GM21423 (cell line): ENCODE measurements around the gene KIAA1755.
"Not testable (repeated sequence)": the region's sequence is repeated elsewhere in the genome, so short reads cannot be mapped to it uniquely, and the experiment has no call there.

ENCODE experiments used
- ATAC-seq: cut with Tn5 transposase; IDR thresholded peaks from one replicate; pipeline ENCODE4 v1.9.1; 2021; ENCODE audit warnings: mild to moderate bottlenecking, moderate library complexity; ENCODE audit not compliant: unreplicated experiment

KIAA1755 gene

DNA sequence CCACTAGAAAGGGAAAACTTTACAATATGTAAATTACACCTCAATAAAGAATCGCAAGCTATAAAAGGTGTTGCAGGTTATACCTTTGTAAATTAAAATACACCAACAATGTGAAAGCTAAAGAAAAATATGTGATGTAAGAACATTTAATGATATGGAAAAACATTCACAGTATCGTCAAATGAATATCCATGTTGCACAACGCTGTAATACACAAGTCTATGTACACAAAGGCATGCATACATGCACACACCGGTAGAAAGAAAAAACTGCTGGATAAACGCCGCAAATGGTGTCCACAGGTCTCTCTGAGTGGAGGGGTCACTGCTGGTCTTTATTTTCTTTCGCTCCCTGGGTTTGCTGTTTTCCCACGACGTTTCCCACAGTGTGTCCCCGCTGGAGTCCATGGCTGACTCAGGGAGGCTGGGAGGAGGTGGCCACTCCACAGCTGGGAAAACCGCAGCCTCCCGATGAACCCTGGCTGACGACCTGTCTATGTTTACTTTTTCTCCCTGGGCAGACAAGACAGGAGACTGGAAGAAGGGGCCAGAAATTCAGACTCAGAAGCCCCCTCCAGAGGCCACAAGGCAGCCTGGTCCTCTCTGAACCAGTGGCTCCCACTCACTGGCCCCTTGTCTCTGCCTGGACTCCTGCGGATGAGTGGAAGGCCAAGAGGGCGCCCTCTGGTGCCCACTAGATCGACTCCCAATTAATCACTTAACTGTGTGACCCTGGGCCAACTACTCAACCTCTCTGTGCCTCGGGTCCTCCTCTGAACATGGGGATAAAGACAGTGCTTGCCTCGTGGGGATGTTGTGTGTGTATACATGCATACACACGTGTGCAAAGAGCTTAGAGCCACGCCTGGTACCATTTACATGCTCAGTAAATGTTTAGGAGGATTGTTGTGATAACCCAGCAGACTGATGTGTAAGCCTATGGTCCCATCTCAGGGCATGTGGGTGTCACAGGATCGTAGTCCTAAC is 30.6 kb upstream of the KIAA1755 start:
- no peak for ATAC-seq

GRCh38 chr20:38286586-38287531 is 26.3 kb upstream of the KIAA1755 start:
- ATAC-seq = no peak

DNA sequence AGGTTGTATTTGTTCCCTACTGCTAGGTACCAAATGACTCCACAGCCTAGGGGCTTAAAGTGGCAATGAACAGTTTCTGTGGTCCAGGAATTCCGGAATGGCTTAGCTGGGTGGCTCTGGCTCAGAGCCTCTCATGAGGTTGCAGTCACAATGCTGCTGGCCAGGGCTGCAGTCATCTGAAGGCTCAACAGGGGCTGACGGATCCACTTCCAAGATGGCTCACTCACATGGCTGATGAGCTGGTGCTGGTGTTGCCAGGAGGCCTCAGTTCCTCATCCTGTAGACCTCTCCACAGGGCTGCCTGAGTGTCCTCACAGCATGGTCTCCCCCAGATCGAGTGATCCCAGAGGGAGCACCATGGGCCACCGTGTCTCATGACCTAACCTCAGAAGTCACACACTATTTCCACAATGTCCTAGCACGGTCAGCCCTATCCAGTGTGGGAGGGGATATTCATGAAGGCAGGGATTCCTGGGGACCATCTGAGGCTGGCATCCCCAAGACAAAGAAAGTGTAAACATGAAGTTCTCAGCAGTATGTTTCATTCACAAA is 24.4 kb upstream of the KIAA1755 start:
- no peak for ATAC-seq

DNA sequence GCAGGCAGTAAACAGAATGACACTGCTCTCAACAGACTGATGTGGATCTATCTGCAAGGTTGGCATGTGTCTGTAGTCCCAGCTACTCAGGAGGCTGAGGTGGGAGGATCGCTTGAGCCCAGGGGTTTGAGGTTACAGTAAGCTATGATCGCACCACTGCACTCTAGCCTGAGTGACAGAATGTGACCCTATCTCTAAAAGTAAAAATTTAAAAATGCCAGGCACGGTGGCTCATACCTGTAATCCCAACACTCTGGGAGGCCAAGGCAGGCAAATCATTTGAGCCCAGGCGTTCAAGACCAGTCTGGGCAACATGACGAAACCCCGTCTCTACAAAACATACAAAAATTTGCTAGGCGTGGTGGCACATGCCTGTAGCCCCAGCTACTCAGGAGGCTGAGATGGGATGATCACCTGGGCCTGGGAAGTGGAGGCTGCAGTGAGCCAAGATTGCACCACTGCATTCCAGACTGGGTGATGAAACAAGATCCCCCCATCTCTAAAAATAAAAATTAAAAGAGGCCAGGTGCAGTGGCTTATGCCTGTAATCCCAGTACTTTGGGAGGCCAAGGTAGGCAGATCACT is 23.6 kb upstream of the KIAA1755 start:
- not testable (repeated sequence) for ATAC-seq

- ATAC-seq = no peak
These were observed 22.7 kb upstream of the KIAA1755 start for GRCh38 chr20:38283236-38283635.

DNA sequence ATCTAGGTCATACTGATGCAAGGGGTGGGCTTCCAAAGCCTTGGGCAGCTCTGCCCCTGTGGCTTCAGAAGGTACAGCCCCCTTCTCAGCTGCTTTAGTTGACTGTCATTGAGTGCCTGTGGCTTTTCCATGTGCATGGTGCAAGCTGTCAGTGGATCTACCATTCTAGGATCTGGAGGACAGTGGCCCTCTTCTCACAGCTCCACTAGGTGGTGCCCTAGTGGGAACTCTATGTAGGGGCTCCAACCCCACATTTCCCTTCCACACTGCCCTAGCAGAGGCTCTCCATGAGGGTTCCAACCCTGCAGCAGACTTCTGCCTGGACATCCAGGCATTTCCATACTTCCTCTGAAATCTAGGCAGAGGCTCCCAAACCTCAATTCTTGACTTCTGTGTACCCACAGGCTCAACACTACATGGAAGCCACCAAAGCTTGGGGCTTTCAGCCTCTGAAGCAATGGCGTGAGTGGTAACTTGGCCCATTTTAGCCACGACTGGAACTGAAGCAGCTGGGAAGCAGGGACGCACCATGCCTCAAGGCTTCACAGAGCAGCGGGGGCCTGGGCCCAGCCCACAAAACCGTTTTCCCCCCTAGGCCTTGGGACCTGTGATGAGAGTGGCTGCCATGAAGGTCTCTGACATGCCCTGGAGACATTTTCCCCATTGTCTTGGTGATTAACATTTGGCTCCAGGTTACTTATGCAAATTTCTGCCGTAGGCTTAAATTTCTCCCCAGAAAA is 20.8 kb upstream of the KIAA1755 start:
- ATAC-seq = not testable (repeated sequence)

- ATAC-seq = no peak
These were observed 18.2 kb upstream of the KIAA1755 start for GRCh38 chr20:38278763-38279162.

- ATAC-seq = no peak
These were observed 17.6 kb upstream of the KIAA1755 start for GRCh38 chr20:38278131-38278530.

DNA sequence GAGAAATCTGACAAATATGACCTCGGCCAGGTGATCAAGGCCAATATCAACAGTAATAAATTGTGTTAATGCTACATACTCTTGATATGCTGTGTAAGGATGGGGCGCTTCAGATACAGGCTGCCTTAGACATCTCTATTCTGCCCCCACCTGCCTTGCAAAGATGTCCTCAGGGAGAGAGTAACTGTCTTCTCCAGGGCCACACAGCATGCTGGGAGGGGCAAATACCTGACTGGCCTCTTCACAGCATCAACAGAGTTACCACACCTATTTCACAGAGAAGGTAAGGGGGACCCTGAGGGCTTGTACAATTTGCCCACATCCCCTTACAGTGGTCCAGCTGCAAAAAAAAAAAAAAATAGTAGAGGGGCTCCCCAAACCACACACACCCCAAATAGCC is 17.2 kb upstream of the KIAA1755 start:
- ATAC-seq = no peak

DNA sequence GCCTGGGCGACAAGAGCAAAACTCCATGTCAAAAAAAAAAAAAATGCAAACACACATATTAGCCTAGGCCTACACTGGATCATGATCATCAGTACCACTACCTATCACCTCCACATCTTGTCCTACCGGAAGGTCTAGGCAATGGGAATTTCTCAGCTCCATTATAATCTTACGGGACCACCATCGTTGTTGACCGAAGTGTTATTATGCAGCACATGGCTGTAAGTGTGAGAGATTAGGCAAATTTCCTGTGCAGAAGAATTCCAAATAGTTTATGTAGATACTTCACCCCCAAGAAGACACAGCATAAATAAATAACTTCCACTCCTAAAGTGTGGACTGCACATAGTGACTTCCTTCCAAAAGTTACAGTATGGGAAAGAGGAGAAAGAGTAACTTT is 16.8 kb upstream of the KIAA1755 start:
- no peak for ATAC-seq

DNA sequence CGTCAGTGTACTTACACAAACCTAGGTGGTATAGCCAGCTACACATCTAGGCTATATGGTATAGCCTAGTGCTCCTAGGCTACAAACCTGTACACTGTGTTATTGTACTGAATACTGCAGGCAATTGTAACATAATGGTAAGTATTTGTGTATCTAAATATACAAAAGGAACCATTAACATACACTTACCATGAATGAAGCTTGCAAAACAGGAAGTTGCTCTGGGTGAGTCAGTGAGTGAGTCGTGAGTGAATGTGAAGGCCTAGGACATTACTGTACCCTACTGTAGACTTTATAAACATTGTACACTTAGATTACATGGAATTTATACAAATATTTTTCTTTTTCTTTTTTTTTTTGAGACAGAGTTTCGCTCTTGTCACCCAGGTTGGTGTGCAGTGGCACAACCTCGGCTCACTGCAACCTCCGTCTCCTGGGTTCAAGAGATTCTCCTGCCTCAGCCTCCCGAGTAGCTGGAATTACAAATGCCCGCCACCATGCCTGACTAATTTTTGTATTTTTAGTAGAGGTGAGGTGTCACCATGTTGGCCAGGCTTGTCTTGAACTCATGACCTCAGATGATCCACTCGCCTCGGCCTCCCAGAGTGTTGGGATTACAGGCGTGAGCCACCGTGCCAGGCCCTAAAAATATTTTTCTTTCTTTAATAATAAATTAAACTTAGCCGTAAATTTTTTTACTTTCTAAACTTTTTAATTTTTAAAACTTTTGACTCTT is 15.4 kb upstream of the KIAA1755 start:
- no peak for ATAC-seq

DNA sequence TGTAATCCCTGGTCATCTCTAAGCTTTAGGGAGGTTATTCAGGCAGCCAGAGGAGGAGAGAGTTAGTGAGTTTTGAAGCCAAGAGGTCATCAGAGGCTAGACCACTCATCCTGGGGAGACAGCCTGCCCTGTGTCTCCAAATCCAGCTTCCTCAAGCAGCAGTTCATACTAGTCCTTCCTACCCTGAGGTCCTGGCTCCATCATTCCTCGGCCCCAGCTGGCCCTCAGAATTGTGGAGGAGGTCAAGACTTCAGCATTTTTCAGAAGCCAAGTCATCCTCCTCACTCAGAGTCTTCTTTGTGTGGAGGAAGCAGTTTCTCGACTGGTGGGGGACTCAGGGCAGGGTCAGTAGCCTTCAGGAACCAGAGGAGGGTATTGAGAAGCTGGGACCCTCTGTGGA is 12.4 kb upstream of the KIAA1755 start:
- ATAC-seq = no peak

DNA sequence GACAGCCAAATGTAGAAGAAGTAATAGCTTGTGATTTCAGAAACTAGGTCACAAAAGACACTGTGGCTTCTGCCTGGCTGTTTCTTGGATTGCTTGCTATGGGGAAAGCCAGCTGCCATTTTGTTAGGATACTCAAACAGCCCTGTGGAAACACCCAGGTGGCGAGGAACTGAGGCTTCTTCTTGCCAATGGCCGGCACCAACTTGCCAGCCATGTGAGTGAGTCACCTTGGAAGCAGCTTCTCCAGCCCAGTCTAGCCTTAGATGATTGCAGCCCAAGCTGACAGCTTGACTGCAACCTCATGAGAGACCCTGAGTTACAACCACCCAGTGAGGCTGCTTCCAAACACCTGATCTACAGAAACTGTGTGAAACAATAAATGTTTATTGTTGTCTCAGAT is 11.9 kb upstream of the KIAA1755 start:
- no peak for ATAC-seq

GRCh38 chr20:38271608-38272120 is 11.1 kb upstream of the KIAA1755 start:
- ATAC-seq = no peak

DNA sequence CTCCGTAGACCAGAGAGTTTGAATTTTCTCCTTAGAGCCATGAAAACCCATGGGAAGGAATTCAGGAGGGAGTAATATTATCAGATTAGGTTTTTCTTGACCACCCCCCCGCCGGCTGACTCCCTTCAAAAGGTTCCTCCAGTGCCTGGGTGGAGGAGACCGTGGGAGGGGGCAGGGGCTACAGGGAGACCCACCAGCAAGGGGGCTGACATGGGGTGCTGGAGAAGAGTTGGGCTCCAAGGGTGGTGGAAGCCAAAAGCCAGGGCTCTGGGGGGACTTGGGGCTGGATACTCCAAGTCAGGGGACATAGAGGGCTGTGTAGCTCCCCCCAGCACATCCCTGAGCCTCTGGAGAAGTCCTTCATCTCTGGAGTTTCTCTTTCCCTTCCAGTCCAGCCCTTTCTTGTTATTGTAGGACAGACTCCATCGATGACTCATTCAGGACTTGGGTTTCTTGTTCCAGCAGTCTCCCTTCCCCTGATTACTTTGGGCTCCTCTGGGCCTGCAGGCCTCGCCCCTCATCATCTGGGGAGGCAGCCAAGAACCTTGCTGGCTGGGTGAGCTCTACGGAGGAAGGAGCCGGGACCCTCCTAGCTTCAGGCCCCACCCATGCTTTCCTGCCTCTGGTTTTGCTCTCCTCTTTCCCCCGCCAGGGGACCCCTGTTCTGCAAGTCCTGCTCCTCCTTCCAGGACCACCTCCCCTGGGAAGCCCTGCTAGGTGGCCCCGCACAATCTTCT is 10.5 kb upstream of the KIAA1755 start:
- no peak for ATAC-seq

DNA sequence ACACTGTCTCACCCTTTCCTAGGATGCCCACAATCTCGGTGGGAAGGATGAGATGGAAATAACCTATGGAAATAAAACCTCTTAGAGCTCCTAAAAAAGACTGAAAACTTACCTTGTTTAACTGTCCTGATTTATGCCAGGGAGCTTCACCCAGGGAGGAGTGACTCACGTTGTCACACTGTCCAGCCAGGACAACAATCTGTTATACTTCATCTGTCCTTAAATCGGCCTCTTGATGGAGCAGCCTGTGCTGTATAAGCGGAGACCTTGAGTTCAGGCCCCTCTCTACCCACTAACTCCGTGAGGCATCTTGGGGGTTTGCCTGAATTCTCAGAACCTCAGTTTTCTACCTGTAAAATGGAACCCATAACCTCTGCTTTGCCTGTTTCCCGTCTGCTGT is 9.2 kb upstream of the KIAA1755 start:
- no peak for ATAC-seq

- ATAC-seq = no peak
These were observed 8.5 kb upstream of the KIAA1755 start for GRCh38 chr20:38269040-38269439.

DNA sequence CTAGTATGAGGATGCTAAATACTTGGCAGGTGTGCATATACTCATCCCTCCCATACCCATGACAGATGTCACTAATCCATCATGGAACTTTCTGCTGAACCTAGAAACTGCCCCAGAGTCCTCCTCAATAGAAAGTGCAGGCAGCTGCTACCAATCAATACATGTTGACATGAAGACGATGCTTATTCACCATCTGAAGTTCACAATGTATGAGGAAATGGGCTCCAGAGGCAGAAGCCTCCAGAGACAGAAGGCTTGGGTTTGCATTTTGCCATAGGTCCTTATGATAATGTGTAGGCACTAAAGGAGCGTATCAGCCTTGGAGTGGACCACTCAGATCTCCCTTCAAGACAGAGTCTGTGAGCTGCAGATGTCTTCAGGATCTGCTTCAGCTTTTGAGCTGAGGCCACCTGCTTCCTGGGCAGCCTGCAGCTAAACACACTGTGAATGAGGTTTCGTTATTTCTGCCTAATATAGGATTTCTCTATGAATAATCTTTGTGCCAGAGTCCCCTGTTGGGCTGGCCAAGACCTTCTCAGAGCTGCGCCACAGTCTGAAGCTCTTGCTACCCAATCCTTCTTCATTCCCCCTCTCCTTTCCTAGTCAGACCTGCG is 7.5 kb upstream of the KIAA1755 start:
- ATAC-seq = no peak
